MG63 (cell line): ENCODE results near the gene PCSK4. TPM values are rescaled to one million over a fixed set of nuclear protein-coding genes. Genes with fewer than 3 reads are reported as not detected.
"Not testable (repeated sequence)": the region's sequence is repeated elsewhere in the genome, so short reads cannot be mapped to it uniquely, and the experiment has no call there.

Experiments
- DNase-seq: peaks from one replicate; pipeline ENCODE4 v3.0.0-alpha.2; 2020
- H3K27me3 ChIP-seq: fragments of 250-450 bp; sonication (Bioruptor Pico); 2 replicates; pipeline ENCODE4 v1.5.1; 2020; ENCODE audit warnings: mild to moderate bottlenecking, moderate library complexity
- H3K36me3 ChIP-seq: fragments of 250-450 bp; sonication (Bioruptor Pico); 2 replicates; pipeline ENCODE4 v1.5.1; 2020; ENCODE audit warnings: mild to moderate bottlenecking, moderate library complexity
- H3K4me3 ChIP-seq: fragments of 250-450 bp; sonication (Bioruptor Pico); 2 replicates; pipeline ENCODE4 v1.5.1; 2020; ENCODE audit warnings: mild to moderate bottlenecking, moderate library complexity
- H3K9me3 ChIP-seq: fragments of 250-450 bp; sonication (Bioruptor Pico); 2 replicates; pipeline ENCODE4 v1.5.1; 2020; ENCODE audit warnings: mild to moderate bottlenecking, moderate library complexity
- total RNA-seq: library from RNA; depleted of rRNA; stranded (reverse); fragments of >200 nt; shearing (Covaris generic); gene quantifications from 2 replicates; pipeline ENCODE4 v1.2.3, GENCODE V29; 2014; ENCODE audit warnings: low replicate concordance

The PCSK4 gene
- total RNA-seq, 1 experiment from 2014 or later = 0.40 TPM

- H3K36me3 ChIP-seq = peaks cover 17% of the 10 kb centered on the region
- no peaks in the 10 kb centered on the region for H3K9me3 ChIP-seq
- H3K4me3 ChIP-seq = peak overlapping the region; percentile 10; the same call in 1 of the 2 replicates
- peak; percentile 31 for DNase-seq
- no peaks in the 10 kb centered on the region for H3K27me3 ChIP-seq
Observed at GRCh38 chr19:1445932-1446712, 44.0 kb downstream of the PCSK4 start.

DNA sequence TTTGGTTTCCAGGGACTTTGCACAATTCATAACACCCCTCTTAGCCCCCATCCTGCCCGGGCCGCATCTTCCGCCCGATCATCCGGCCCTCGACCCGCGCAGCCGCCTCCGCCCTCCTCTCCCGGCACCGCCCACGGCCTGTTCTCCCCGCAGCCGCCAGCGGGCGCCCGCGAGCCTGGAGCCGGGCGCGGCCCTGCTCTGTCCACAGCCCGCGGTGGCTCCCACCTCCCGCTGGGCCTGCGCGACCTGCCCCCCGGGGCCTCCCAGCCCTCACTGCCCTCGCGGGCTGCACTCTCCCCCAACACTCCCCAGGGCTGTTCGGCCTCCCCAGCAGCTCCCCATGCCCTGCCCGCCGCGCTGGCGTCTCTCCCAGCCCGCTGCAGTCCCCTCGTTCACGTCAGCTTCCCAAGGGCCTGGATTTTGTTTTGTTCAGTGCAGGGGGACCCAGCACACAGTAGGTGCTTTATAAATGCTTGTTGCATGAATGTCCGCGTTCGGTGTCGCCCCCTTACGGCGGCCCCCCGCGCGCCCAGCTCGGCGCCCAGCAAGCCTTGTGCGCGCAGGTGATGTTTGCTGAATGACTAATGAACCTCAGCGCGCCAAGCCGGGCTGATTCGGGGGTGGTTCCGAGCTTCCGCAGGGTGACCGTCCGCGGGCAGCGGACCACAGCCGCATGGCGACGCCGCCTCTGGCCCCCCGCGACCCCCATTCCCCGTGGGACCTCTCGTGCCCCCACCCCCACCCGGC lies 44.8 kb downstream of the PCSK4 start:
- peak overlapping the region; percentile 11; the same call in 1 of the 2 replicates for H3K4me3 ChIP-seq
- no peaks in the 10 kb centered on the region for H3K27me3 ChIP-seq
- H3K9me3 ChIP-seq = no peaks in the 10 kb centered on the region
- DNase-seq = peak; percentile 54
- H3K36me3 ChIP-seq = peaks cover 25% of the 10 kb centered on the region

GRCh38 chr19:1441677-1442438 lies 48.3 kb downstream of the PCSK4 start:
- no peak for DNase-seq

GRCh38 chr19:1441022-1441426 lies 49.1 kb downstream of the PCSK4 start:
- H3K9me3 ChIP-seq = no peaks in the 10 kb centered on the region
- no peaks in the 10 kb centered on the region for H3K27me3 ChIP-seq
- H3K36me3 ChIP-seq = peaks cover 43% of the 10 kb centered on the region
- DNase-seq = no peak
- H3K4me3 ChIP-seq = no peak overlapping the region

More at GRCh38 chr19:1441677-1442438, 48.3 kb downstream of the PCSK4 start:
- Histone ChIP-seq H3K27me3 (no peaks in the 10 kb centered on the region), H3K36me3 (peaks cover 43% of the 10 kb centered on the region), H3K4me3 (no peak overlapping the region), H3K9me3 (no peaks in the 10 kb centered on the region)

GRCh38 chr19:1440418-1440801 lies 49.7 kb downstream of the PCSK4 start:
- H3K36me3 ChIP-seq = peaks cover 46% of the 10 kb centered on the region
- no peaks in the 10 kb centered on the region for H3K9me3 ChIP-seq
- no peaks in the 10 kb centered on the region for H3K27me3 ChIP-seq
- H3K4me3 ChIP-seq = no peak overlapping the region; the same call in 1 of the 2 replicates
- no peak for DNase-seq

DNA sequence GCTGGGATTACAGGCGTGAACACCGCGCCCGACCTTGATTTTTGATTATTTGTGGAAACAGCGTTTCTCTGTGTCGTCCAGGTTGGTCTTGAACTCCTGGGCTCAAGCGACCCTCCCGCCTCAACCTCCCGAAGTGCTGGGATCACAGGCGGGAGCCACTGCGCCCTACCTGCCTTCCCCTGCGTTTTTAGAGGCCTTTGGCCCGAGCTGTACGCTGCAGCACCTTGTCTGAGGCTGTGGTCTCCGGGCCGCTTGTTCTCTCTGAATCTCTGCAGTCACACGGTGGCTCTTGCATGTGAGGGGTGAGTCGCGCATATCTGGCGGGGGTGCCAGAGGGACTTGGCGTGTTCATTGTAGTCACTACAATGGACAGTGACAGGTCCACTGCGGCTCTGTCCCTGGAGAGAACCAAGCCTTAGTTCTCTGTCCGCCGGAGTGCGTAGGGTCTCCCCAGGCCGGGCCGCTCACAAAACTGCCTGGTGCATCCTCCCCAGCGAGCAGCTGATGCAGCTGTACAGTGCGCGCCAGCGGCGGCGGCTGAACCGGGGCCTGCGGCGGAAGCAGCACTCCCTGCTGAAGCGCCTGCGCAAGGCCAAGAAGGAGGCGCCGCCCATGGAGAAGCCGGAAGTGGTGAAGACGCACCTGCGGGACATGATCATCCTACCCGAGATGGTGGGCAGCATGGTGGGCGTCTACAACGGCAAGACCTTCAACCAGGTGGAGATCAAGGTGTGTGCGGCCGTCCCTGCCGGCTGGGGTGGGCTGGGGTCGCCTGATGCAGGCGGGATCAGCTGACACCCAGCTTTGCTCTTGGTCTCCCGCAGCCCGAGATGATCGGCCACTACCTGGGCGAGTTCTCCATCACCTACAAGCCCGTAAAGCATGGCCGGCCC lies 50.4 kb downstream of the PCSK4 start:
- not testable (repeated sequence) for DNase-seq, H3K9me3 ChIP-seq, H3K27me3 ChIP-seq
- peaks cover 47% of the 10 kb centered on the region for H3K36me3 ChIP-seq
- peak overlapping the region; percentile 86 for H3K4me3 ChIP-seq

- H3K4me3 ChIP-seq = peak overlapping the region; percentile 86
- H3K9me3 ChIP-seq = no peaks in the 10 kb centered on the region
- H3K27me3 ChIP-seq = no peaks in the 10 kb centered on the region
- DNase-seq = no peak
- H3K36me3 ChIP-seq = peaks cover 47% of the 10 kb centered on the region
Observed at GRCh38 chr19:1438933-1439354, 51.2 kb downstream of the PCSK4 start.

- peak within 1 kb of the TSS; percentile 86 for H3K4me3 ChIP-seq
- no peaks in the 10 kb centered on the region for H3K9me3 ChIP-seq
- H3K27me3 ChIP-seq = no peaks in the 10 kb centered on the region
- DNase-seq = peak; percentile 81
- peaks cover 47% of the 10 kb centered on the region for H3K36me3 ChIP-seq
Observed at GRCh38 chr19:1438035-1438932, 51.9 kb downstream of the PCSK4 start, which contains the start of gene RPS15. RPS15 (plus strand) TSS chr19:1438396; CDS start chr19:1438426, 30 bp downstream.

- H3K27me3 ChIP-seq = no peaks in the 10 kb centered on the region
- H3K36me3 ChIP-seq = peaks cover 48% of the 10 kb centered on the region
- peak overlapping the region; percentile 86; the same call in 1 of the 2 replicates for H3K4me3 ChIP-seq
- no peaks in the 10 kb centered on the region for H3K9me3 ChIP-seq
- no peak for DNase-seq
Observed at GRCh38 chr19:1437609-1438008, 52.5 kb downstream of the PCSK4 start.

DNA sequence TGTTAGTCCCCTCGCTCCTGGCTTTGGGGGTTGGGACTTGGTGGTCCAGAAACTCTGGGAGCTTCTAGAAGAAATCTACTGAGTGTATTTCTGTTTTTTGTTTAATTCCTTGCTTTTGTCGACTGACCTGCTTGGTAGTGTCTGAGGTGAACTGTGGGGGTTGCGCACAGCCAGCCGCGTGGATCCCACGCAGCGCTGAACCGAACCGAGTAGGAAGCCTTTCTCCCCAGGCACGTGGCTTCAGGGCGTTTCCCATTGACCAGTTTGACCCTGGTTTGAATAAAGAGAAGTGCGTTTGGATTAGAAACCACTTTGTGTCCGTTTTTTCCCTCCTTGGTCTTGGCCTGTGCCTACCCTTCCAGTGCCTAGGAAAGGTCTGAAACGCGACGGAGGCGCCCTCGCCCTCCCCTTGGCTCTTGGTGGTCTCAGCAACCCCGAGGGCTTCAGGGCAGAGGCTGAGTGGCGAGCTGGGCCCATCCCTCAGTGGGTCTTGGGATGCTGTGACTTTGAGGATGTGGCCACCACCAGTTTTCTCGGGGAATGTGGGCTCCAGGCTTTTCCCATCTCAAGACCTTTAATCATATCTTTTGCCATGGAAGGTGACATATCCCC lies 54.7 kb downstream of the PCSK4 start:
- Histone ChIP-seq H3K9me3 (no peaks in the 10 kb centered on the region), H3K27me3 (no peaks in the 10 kb centered on the region), H3K4me3 (no peak overlapping the region), H3K36me3 (peaks cover 26% of the 10 kb centered on the region)
- DNase-seq = no peak

DNA sequence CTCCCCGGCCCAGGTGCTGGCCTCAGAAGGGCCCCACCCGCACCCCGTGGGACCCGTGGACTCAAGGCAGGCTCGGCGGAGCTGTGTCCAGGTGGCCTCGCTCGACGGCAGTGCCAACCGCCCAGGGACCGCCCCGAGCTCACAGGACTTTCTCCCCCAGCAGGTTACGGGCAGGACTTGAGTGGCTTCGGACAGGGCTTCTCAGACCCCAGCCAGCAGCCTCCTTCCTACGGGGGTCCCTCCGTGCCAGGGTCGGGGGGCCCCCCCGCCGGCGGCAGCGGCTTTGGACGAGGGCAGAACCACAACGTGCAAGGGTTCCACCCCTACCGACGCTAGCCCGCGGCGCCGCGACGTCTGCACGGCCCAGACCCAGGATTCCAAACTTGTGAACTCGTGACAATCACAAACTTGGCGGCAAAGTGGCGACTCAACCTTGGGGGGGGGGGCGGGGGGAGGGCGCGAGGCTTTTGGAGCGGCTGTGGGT lies 55.5 kb downstream of the PCSK4 start:
- Histone ChIP-seq H3K27me3 (no peaks in the 10 kb centered on the region), H3K4me3 (no peak overlapping the region), H3K9me3 (no peaks in the 10 kb centered on the region), H3K36me3 (peaks cover 18% of the 10 kb centered on the region)
- no peak for DNase-seq

- Histone ChIP-seq H3K27me3 (no peaks in the 10 kb centered on the region), H3K9me3 (no peaks in the 10 kb centered on the region), H3K4me3 (no peak overlapping the region), H3K36me3 (peaks cover 11% of the 10 kb centered on the region)
- DNase-seq = no peak
Observed at GRCh38 chr19:1434040-1434366, 56.1 kb downstream of the PCSK4 start.

DNA sequence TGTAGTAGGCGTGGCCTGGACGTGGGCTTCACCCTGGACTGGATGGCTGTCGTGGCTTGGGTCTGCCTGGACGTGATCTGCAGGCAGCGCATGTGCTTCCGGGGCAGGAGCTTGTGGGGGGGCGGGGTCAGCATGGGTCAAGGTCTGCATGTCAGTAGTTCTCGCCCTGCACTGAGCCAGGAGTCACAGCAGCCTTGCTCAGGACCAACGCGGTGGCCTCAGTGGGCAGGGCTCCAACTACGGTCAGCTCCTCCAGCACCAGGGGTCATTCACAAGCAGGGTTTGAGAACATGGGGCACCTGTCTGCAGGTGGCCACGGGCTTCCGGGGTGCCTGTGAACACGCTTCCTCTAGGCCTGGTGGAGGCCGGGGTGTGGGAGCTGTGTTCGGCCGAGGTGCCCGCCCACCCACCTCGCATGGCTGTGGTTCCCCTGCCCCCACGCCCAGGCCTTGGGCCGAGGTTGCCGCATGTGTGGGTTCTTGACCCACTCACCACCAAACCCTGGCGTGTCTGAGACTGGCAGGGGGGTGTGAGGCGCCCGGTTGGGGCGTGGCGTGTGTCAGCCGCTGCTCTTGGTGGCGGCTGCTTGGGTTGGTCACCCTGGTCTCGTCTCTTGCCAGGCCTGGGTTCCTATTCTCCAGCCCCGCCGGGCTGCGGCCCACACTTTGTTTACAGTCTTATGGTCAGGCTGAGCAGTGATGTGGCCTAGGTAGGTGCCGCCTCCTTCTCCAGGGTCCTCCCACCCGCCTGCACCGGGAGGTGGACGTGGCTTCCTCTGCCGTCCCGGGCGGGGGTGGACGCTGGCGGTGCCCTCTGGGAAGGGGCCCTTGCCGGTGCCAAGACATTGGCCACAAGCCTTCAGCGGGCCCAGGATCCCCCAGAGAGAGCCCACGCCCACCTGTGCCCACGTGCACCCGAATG lies 56.8 kb downstream of the PCSK4 start:
- no peak overlapping the region for H3K4me3 ChIP-seq
- no peaks in the 10 kb centered on the region for H3K9me3 ChIP-seq
- H3K27me3 ChIP-seq = no peaks in the 10 kb centered on the region
- H3K36me3 ChIP-seq = peaks cover 9% of the 10 kb centered on the region
- DNase-seq = no peak

GRCh38 chr19:1432507-1432887 lies 57.7 kb downstream of the PCSK4 start:
- Histone ChIP-seq H3K27me3 (no peaks in the 10 kb centered on the region), H3K36me3 (peaks cover 8% of the 10 kb centered on the region; the same call in 1 of the 2 replicates)

More at GRCh38 chr19:1432507-1432887, 57.7 kb downstream of the PCSK4 start:
- DNase-seq = no peak
- no peaks in the 10 kb centered on the region for H3K9me3 ChIP-seq
- H3K4me3 ChIP-seq = no peak overlapping the region
